ENCODE results near the gene SYNCRIP.

DNA sequence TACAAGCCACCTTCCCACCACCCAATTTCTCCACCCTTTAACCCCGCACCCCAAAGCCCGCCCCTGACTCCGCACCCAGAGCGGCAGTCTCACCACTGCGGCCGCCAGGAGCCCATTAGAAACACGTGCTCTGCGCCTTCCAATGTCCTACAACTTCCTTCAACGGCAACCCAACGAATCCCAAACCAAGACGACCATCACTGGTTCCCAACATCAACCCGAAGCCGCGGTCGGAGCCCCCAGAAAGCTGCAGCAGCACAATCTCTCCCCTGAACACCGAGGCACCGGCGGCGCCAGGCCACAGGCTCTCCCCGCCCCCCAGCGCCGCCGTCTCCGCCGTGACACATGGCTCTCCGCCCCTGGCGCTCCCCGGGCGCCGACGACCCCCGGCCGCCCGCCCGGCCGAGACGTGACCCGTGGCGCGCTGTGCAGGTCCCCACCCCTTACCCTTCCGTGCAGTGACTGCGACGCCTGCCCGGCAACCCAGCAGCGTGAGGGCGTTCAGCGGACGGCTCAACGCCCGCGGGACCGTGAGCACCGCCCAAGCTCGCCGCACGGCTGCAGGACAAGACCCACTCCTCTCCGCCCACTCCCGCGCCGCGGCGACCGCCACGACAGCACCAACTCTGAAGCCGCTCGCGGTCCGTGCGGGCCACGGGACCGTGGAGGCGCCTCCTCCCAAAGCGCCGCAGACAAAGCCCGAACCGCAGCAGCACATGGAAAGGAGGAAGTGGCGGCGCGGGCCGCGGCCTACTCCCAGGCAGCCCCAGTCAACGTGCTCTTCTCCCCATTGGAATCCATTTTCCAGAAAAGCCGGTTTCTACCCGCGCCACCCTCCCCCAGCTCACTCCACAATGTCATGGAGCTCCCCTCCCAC, 551 bp downstream of the SYNCRIP start:
- TF ChIP-seq POLR2AphosphoS5 (IDR thresholded peaks at IDR 0.05; ENCODE audit: low read depth, low read length) (no peak), RELA (CRISPR knock-in tag; IDR thresholded peaks at IDR 0.05) (no peak), MAX (IDR thresholded peaks at IDR 0.05) (peak; percentile 62), HNRNPH1 (optimal IDR thresholded peaks at IDR 0.05; ENCODE audit: low read depth, low read length) (no peak), ZNF670 (CRISPR knock-in tag; IDR thresholded peaks at IDR 0.05; ENCODE audit: borderline replicate concordance) (peak; percentile 43; the same call in 1 of the 2 replicates), FIP1L1 (IDR thresholded peaks at IDR 0.05; ENCODE audit: borderline replicate concordance, insufficient read depth, low read depth, low read length) (no peak), ATF6 (CRISPR knock-in tag; conservative IDR thresholded peaks at IDR 0.05) (no peak), ZBTB3 (CRISPR knock-in tag; IDR thresholded peaks at IDR 0.05; ENCODE audit: borderline replicate concordance, low read depth) (no peak), EP300 (IDR thresholded peaks at IDR 0.05; ENCODE audit: low read depth in 2 of 2, low read length in 2 of 2) (no peak), EP300 (CRISPR knock-in tag; IDR thresholded peaks at IDR 0.05; ENCODE audit: borderline replicate concordance) (no peak), ZNF784 (CRISPR knock-in tag; IDR thresholded peaks at IDR 0.05; ENCODE audit: borderline replicate concordance) (no peak; the same call in 1 of the 2 replicates), ZNF672 (CRISPR knock-in tag; IDR thresholded peaks at IDR 0.05) (no peak)
- TF ChIP-seq, protein P1, sequence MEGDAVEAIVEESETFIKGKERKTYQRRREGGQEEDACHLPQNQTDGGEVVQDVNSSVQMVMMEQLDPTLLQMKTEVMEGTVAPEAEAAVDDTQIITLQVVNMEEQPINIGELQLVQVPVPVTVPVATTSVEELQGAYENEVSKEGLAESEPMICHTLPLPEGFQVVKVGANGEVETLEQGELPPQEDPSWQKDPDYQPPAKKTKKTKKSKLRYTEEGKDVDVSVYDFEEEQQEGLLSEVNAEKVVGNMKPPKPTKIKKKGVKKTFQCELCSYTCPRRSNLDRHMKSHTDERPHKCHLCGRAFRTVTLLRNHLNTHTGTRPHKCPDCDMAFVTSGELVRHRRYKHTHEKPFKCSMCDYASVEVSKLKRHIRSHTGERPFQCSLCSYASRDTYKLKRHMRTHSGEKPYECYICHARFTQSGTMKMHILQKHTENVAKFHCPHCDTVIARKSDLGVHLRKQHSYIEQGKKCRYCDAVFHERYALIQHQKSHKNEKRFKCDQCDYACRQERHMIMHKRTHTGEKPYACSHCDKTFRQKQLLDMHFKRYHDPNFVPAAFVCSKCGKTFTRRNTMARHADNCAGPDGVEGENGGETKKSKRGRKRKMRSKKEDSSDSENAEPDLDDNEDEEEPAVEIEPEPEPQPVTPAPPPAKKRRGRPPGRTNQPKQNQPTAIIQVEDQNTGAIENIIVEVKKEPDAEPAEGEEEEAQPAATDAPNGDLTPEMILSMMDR (CRISPR knock-in tag; IDR thresholded peaks at IDR 0.05), result no peak

All from HepG2 (cell line).